Keratinocyte (primary cell): ENCODE measurements around the gene RASIP1.

Experiments
- CTCF ChIP-seq, 3 experiments: IDR thresholded peaks in 1 of 3; conservative IDR thresholded peaks in 1 of 3; optimal IDR thresholded peaks in 1 of 3; 2 replicates in 2 of 3; 3 replicates in 1 of 3; pipeline versions ENCODE3 to v1.5.1; 2011; ENCODE audit warnings: low read length in 3 of 3, mild to moderate bottlenecking in 3 of 3, moderate library complexity in 2 of 3, control low read depth in 1 of 3, inconsistent platforms in 1 of 3; ENCODE audit not compliant: insufficient read depth in 2 of 3; ENCODE audit errors: extremely low read depth in 1 of 3
- EZH2 ChIP-seq: IDR thresholded peaks from one replicate; pipeline ENCODE4 v1.6.1; 2012; ENCODE audit warnings: inconsistent platforms, mild to moderate bottlenecking, low read length, moderate library complexity

GRCh38 chr19:48739404-48740163 is 826 bp downstream of the RASIP1 start:
- TF ChIP-seq CTCF (optimal IDR thresholded peaks at IDR 0.05 in 1 of 3, IDR thresholded peaks at IDR 0.05 in 1 of 3, conservative IDR thresholded peaks at IDR 0.05 in 1 of 3; ENCODE audit: extremely low read depth in 1 of 3, insufficient read depth in 2 of 3, low read length in 3 of 3) (no peak), EZH2 (no peak)
